Measurements from ENCODE around the gene PIK3C2G.
A peak's percentile ranks its signal among the peaks of the same experiment; 100 is the strongest.

Gene PIK3C2G

GRCh38 chr12:18430425-18431048, 169.2 kb downstream of the PIK3C2G start:
- no peak overlapping the region for H3K4me3 ChIP-seq (replicated peaks; ENCODE audit: insufficient read depth, low read length)
- peak in 1 of 2 experiments; percentile 28 for DNase-seq (ENCODE audit: low read depth in 1 of 2, low spot score in 1 of 2)
- H3K27me3 ChIP-seq (ENCODE audit: insufficient read depth, poor library complexity, severe bottlenecking), result no peaks in the 10 kb centered on the region
- no peak overlapping the region for H3K27ac ChIP-seq (replicated peaks)
- TF ChIP-seq CTCF (IDR thresholded peaks at IDR 0.05; ENCODE audit: insufficient read depth, low read length), result peak; percentile 61
- no peak for TF ChIP-seq SPI1 (IDR thresholded peaks at IDR 0.05; ENCODE audit: borderline replicate concordance, low read depth)

- Histone ChIP-seq H3K27me3 (ENCODE audit: insufficient read depth, poor library complexity, severe bottlenecking) (no peaks in the 10 kb centered on the region), H3K27ac (replicated peaks) (no peak overlapping the region), H3K4me3 (replicated peaks; ENCODE audit: insufficient read depth, low read length) (no peak overlapping the region)
- no peak for TF ChIP-seq CTCF (IDR thresholded peaks at IDR 0.05; ENCODE audit: insufficient read depth, low read length)
- no peak for TF ChIP-seq SPI1 (IDR thresholded peaks at IDR 0.05; ENCODE audit: borderline replicate concordance, low read depth)
- TF ChIP-seq GABPA (IDR thresholded peaks at IDR 0.05; ENCODE audit: low read depth), result no peak
- TF ChIP-seq REST (IDR thresholded peaks at IDR 0.05; ENCODE audit: insufficient replicate concordance, low read depth), result no peak
- no peak for TF ChIP-seq POLR2AphosphoS5 (IDR thresholded peaks at IDR 0.05; ENCODE audit: low read depth)
- DNase-seq (ENCODE audit: low read depth in 1 of 2, low spot score in 1 of 2), result no peak
Observed at GRCh38 chr12:18431771-18432170, 170.5 kb downstream of the PIK3C2G start.

- DNase-seq (ENCODE audit: low read depth in 1 of 2, low spot score in 1 of 2), result no peak
- no peak for TF ChIP-seq REST (IDR thresholded peaks at IDR 0.05; ENCODE audit: insufficient replicate concordance, low read depth)
- no peak for TF ChIP-seq CTCF (IDR thresholded peaks at IDR 0.05; ENCODE audit: insufficient read depth, low read length)
- TF ChIP-seq GABPA (IDR thresholded peaks at IDR 0.05; ENCODE audit: low read depth), result no peak
- no peak for TF ChIP-seq SPI1 (IDR thresholded peaks at IDR 0.05; ENCODE audit: borderline replicate concordance, low read depth)
- no peak for TF ChIP-seq POLR2AphosphoS5 (IDR thresholded peaks at IDR 0.05; ENCODE audit: low read depth)
- Histone ChIP-seq H3K27ac (replicated peaks) (no peak overlapping the region), H3K27me3 (ENCODE audit: insufficient read depth, poor library complexity, severe bottlenecking) (no peaks in the 10 kb centered on the region), H3K4me3 (replicated peaks; ENCODE audit: insufficient read depth, low read length) (no peak overlapping the region)
Observed at GRCh38 chr12:18432206-18432605, 170.9 kb downstream of the PIK3C2G start.

GRCh38 chr12:18436170-18436569, 174.9 kb downstream of the PIK3C2G start:
- TF ChIP-seq SPI1 (IDR thresholded peaks at IDR 0.05; ENCODE audit: borderline replicate concordance, low read depth) (no peak), REST (IDR thresholded peaks at IDR 0.05; ENCODE audit: insufficient replicate concordance, low read depth) (no peak), CTCF (IDR thresholded peaks at IDR 0.05; ENCODE audit: insufficient read depth, low read length) (no peak), GABPA (IDR thresholded peaks at IDR 0.05; ENCODE audit: low read depth) (no peak), POLR2AphosphoS5 (IDR thresholded peaks at IDR 0.05; ENCODE audit: low read depth) (no peak)
- Histone ChIP-seq H3K27ac (replicated peaks) (no peak overlapping the region), H3K27me3 (ENCODE audit: insufficient read depth, poor library complexity, severe bottlenecking) (no peaks in the 10 kb centered on the region), H3K4me3 (replicated peaks; ENCODE audit: insufficient read depth, low read length) (no peak overlapping the region)
- no peak for DNase-seq (ENCODE audit: low read depth in 1 of 2, low spot score in 1 of 2)

Data from HL-60 (cell line).